GM18858 (cell line): Measurements from ENCODE around the gene FIBIN.

Source experiments
- ATAC-seq: cut with Tn5 transposase; IDR thresholded peaks from one replicate; pipeline ENCODE4 v1.9.1; 2021; ENCODE audit not compliant: unreplicated experiment

FIBIN gene

DNA sequence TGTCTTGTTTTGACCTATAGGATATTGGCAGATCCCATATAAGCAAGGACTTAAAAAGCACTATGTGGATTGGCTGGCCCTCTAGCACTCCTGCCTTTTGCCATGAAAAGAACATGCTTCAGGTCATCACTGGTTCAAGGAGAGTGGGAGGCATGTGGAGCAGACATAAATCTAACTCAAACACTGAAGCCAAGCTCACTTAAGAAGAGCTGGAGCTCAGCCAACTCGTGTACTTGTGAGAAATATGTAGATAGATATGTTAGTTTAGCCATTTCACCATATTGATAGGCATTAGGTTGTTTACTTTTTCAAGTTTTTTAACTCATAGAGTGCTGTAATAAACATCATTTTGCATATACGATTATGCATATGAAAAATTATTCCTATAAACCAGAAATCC lies 26.8 kb downstream of the FIBIN start:
- no peak for ATAC-seq

GRCh38 chr11:27022659-27023251 lies 28.8 kb downstream of the FIBIN start:
- ATAC-seq, result no peak

DNA sequence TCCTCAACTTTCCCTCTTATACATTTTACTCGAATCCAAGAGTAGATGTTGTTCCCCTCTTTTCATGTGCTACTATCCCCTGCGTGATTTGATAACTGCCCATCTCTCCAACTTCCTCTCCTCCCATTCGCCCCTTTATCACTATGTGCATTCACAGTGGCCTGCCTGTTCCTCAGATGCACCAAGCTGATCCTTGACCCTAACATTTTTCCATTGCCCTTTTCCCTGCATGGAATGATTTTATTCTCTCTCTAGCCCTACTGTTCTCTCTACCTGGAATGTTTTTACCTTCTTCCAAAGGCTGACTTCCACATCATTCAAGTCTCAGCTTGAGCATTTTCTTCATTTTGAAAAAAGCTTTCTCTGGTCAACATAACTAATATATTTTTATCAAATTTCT lies 31.0 kb downstream of the FIBIN start:
- ATAC-seq, result no peak

- ATAC-seq, result no peak
Observed at GRCh38 chr11:27025312-27025955, 31.5 kb downstream of the FIBIN start.

DNA sequence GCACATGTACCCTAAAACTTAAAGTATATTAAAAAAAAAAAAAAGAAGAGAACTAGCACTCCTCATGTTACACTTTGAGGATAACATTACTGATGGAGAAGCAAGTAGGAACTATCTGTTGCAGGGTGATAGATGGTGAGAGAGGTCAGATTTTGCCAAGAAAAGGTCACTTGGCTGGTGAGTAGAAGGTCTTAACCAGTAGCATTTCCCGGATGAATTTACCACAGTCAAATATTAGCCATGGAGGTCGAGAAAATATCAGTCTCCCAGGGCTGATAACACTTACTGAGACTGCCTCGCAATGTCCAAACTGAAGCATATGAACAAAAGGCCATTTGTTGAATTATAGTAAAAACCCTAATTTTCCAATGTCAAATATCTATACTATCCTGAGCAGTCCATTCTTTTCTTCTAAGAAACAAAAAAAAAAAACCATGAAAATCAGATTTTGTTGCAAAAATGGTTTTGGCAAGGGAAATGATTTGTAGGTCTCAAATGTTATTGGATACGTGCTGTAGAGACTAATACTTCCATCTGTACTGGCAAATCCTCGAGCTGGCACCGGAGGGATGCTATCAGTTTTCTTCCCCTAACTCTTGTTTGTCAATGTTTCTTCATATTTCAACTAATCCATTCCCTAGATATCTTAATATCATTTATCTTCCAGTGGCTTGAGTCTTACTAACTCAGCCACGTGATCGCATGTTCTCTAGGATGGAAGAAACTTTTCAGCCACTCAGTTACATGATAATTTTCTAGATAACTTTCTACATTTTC lies 32.2 kb downstream of the FIBIN start:
- no peak for ATAC-seq

DNA sequence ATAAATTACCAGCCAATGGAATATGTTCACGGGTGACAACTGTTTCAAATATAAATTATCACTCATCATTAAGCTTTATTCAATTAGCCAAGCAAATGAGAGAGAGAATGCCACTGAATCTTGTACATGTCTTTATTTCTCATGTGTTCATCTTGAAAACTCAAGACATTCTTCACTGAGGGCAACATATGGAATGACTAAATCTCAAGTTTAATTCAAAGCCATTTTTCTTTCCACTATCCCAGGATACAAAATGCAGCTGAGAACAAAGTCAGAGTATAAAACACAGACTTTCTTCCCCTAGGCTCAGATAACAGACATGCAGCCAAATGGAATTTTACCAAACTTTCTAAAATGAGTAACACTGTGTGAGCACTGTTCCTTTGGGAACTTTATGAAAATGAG lies 34.7 kb downstream of the FIBIN start:
- ATAC-seq, result no peak

GRCh38 chr11:27029966-27030365 lies 36.1 kb downstream of the FIBIN start:
- no peak for ATAC-seq

DNA sequence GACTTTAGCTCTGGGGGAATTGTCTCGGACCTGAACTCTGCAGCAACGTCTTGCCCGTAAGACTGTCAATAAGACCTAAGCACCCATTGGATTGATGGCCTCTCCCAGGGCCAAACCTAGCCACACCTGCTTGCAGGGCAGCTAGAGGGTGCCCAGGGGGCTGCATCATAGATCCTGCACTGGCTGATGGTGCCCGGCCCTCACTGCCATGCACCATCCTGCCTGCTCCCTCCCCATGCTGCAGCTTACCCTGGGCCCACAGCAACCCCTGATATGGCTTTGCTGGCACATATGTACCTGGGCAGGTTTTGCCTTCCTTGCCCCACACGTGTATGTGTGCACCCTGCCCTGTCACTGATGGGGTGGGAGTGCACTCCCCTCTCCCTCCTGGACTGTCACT lies 37.8 kb downstream of the FIBIN start:
- ATAC-seq, result no peak

GRCh38 chr11:27039873-27040272 lies 46.0 kb downstream of the FIBIN start:
- no peak for ATAC-seq

DNA sequence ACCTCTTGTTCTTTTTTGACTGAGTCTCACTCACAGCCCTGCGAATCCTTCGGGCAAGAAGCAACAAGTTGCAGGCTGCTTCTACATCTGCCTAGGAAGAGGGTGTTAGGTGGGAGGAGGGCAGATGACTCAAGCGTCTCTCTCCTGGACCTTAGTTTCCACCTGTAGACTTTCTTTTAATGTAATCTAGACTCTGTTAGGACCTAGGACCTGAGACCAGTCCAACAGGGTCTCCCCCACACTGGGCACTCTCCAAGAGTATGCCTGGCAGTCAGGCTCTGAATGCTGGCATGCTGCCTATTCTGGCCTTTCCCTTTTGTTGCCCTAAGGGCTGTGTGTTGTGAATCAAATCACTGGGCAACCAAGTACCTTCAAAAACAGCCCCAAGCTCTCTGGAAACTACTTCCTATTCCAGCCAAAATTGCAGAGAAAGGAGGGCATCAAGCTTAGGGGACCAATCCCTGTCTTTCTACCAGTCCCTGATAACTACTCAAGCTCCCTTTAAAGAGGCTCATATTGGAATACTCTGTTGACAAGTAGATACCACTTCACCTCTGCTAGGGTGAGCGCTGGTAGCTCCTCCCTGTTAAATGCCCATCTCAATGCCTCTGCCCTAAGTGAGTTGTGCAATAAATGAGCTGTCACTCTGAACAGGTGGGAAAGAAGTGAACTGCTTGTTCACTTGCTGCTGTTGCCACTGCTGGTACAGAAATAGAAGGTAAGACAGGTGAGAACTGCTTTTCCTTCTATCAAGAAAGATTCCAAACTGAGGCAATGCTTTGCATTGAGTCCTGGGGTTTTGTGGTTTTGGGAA lies 46.6 kb downstream of the FIBIN start, which contains the start of gene BBOX1:
BBOX1 (plus strand) TSS at position 514 of the 814 bp plus-strand sequence. CDS start 14,616 bp downstream, outside the sequence.
- no peak for ATAC-seq

DNA sequence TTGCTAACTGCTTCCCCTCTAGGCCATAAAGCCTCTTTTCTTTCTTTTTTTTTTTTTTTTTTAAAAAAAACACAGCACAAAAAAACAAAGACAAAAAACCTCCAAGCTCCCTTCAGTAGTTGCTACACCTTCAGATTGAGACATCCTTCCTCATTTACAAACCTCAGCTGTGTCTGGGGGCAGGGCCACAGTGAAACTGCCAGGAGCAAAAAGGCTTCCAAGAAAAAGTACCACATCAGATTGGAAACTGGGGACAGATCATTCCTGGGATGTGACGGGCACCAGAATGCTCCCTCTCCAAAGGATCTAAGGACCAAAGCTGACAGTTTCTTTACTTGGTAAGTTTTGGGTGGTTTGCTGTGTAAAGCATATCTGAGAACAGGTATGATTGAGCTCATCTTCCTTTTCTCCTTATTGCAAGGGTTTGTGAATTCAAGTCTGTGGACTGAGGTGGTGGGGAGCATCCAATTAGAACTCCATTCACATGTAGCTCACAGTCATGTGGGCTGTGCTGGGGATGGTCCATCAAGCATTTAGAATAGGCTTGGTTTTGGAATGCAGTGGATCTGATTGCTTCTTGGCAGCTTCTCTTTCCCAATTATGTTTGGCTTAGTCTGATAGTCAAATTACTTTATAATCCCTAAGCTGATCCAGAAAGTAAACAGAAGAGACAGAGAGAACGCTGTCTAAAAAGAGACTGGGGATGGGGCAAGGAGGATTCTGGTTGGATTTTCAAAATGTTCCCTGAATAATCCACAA lies 47.4 kb downstream of the FIBIN start:
- no peak for ATAC-seq
